Ishikawa (cell line): ENCODE data around the gene SYNM.

Experiments used
- CEBPB ChIP-seq: IDR thresholded peaks from 2 replicates; pipeline ENCODE4 v1.6.1; 2012
- CREB1 ChIP-seq: IDR thresholded peaks from 2 replicates; pipeline ENCODE4 v1.6.1; 2012; ENCODE audit warnings: low read depth
- EGR1 ChIP-seq: IDR thresholded peaks from 2 replicates; pipeline ENCODE4 v1.6.1; 2012
- EP300 ChIP-seq: IDR thresholded peaks from 2 replicates; pipeline ENCODE4 v1.6.1; 2012; ENCODE audit warnings: borderline replicate concordance
- FOXM1 ChIP-seq: IDR thresholded peaks from 2 replicates; pipeline ENCODE4 v1.6.1; 2012; ENCODE audit warnings: low read depth, borderline replicate concordance
- NFIC ChIP-seq: IDR thresholded peaks from 2 replicates; pipeline ENCODE4 v1.6.1; 2012
- RAD21 ChIP-seq: IDR thresholded peaks from 2 replicates; pipeline ENCODE4 v1.6.1; 2012; ENCODE audit warnings: low read depth
- TAF1 ChIP-seq: IDR thresholded peaks from 2 replicates; pipeline ENCODE4 v1.6.1; 2012; ENCODE audit warnings: low read depth, mild to moderate bottlenecking
- TCF12 ChIP-seq: IDR thresholded peaks from 2 replicates; pipeline ENCODE4 v1.6.1; 2012; ENCODE audit warnings: low read depth
- TEAD4 ChIP-seq: IDR thresholded peaks from 2 replicates; pipeline ENCODE4 v1.6.1; 2012
- YY1 ChIP-seq: IDR thresholded peaks from 2 replicates; pipeline ENCODE4 v1.6.1; 2012; ENCODE audit warnings: low read depth
- ZBTB7A ChIP-seq: IDR thresholded peaks from 2 replicates; pipeline ENCODE4 v1.6.1; 2012; ENCODE audit warnings: low read depth
- TF ChIP-seq, protein P1 (sequence below): IDR thresholded peaks from 2 replicates; pipeline ENCODE4 v1.6.1; 2012
- TF ChIP-seq, protein P2 (sequence below): IDR thresholded peaks from 2 replicates; pipeline ENCODE4 v1.6.1; 2012; ENCODE audit warnings: low read depth, mild to moderate bottlenecking
- TF ChIP-seq, protein P3 (sequence below): IDR thresholded peaks from 2 replicates; pipeline ENCODE4 v1.6.1; 2012

SYNM gene

DNA sequence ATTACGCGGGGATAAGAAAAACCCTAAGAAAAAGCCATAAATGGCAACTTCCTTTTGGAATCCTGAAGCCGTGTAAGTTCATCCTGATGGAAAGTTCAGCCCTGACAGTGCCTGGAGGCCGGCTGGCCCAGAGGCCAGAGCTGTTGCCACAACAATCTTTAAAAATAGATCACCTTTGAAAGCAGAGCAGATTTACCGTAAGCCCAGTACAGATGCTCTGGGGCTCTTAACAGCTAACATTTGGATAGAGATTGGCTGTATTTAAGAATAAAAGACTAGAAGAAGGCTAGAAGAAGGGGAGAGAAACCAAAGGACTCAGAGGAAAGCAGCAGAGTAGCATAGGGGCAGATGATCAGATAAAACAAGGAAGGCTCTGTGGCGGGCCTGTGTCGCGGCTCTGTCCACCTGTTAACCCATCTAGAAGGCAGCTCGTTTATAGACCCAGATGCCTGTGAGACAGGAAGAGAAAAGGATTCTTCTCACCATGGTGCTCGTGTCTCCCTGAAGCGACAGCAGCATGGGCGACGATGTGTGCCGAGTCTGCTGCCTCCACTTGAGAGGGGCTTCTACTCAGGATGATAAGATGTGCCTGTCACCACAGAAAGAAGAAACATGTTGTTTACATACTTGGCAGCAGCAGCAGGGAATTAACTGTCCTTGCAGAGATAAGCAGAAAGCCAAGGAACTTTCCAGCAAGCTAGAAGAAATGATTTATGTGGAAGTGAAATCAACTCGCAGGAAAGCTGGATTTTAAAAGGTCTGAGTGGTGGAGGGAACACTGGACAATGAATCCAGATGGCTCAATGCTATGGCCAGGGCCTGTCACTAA lies 69.9 kb downstream of the SYNM start:
- TF ChIP-seq EP300 = no peak
- TF ChIP-seq RAD21 = no peak
- no peak for TF ChIP-seq ZBTB7A
- TF ChIP-seq, protein P1, sequence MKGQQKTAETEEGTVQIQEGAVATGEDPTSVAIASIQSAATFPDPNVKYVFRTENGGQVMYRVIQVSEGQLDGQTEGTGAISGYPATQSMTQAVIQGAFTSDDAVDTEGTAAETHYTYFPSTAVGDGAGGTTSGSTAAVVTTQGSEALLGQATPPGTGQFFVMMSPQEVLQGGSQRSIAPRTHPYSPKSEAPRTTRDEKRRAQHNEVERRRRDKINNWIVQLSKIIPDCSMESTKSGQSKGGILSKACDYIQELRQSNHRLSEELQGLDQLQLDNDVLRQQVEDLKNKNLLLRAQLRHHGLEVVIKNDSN = no peak
- no peak for TF ChIP-seq CREB1
- TF ChIP-seq CEBPB = no peak
- TF ChIP-seq EGR1 = no peak
- TF ChIP-seq, protein P2, sequence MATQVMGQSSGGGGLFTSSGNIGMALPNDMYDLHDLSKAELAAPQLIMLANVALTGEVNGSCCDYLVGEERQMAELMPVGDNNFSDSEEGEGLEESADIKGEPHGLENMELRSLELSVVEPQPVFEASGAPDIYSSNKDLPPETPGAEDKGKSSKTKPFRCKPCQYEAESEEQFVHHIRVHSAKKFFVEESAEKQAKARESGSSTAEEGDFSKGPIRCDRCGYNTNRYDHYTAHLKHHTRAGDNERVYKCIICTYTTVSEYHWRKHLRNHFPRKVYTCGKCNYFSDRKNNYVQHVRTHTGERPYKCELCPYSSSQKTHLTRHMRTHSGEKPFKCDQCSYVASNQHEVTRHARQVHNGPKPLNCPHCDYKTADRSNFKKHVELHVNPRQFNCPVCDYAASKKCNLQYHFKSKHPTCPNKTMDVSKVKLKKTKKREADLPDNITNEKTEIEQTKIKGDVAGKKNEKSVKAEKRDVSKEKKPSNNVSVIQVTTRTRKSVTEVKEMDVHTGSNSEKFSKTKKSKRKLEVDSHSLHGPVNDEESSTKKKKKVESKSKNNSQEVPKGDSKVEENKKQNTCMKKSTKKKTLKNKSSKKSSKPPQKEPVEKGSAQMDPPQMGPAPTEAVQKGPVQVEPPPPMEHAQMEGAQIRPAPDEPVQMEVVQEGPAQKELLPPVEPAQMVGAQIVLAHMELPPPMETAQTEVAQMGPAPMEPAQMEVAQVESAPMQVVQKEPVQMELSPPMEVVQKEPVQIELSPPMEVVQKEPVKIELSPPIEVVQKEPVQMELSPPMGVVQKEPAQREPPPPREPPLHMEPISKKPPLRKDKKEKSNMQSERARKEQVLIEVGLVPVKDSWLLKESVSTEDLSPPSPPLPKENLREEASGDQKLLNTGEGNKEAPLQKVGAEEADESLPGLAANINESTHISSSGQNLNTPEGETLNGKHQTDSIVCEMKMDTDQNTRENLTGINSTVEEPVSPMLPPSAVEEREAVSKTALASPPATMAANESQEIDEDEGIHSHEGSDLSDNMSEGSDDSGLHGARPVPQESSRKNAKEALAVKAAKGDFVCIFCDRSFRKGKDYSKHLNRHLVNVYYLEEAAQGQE = no peak
- no peak for TF ChIP-seq YY1

DNA sequence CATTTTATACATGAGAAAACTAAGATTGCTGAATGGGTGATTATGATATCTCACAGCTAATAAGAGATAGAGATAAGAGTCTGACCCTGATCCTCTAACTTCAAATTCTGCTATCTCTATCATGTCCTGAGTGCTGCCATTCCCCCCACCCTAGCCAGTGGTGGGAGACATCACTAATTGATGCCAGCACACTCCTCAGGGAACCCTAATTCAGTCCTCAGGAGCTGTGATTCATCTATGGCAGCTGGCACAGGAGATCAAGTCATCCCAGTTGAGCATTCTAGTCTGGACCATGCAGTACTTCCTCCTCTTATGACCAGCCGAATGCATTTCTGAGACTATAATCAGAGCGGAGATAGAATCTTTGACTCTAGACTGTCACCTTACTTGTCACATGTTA lies 71.9 kb downstream of the SYNM start:
- TF ChIP-seq, protein P2 = no peak
- TF ChIP-seq FOXM1 (no peak), RAD21 (no peak), CEBPB (no peak), EGR1 (no peak), TCF12 (no peak), CREB1 (no peak), ZBTB7A (no peak), NFIC (no peak), EP300 (no peak), TEAD4 (no peak)
- TF ChIP-seq, protein P1 = no peak
- TF ChIP-seq, protein P3, sequence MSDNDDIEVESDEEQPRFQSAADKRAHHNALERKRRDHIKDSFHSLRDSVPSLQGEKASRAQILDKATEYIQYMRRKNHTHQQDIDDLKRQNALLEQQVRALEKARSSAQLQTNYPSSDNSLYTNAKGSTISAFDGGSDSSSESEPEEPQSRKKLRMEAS = no peak

DNA sequence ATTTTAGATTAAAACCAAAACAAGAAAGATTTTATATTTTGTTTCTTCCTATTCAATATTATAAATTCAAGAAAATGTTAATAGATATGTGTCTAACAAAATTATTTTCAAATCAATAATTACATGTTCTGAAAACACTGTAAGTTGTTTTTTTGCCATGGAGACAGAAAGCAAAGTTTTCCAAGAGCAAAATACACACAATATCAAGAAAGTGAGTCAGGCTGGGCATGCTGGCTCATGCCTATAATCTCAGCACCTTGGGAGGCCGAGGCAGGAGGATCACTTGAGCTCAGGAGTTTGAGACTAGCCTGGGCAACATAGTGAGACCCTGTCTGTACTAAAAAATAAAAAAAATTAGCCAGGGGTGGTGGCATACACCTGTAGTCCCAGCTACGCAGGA lies 72.8 kb downstream of the SYNM start:
- no peak for TF ChIP-seq FOXM1
- no peak for TF ChIP-seq ZBTB7A
- TF ChIP-seq YY1 = no peak
- no peak for TF ChIP-seq EGR1
- TF ChIP-seq TEAD4 = no peak
- TF ChIP-seq EP300 = no peak
- TF ChIP-seq, protein P1 = no peak
- TF ChIP-seq TCF12 = no peak
- no peak for TF ChIP-seq CREB1
- TF ChIP-seq, protein P2 = no peak
- TF ChIP-seq CEBPB = no peak
- no peak for TF ChIP-seq RAD21
- TF ChIP-seq TAF1 = no peak
- TF ChIP-seq NFIC = no peak

DNA sequence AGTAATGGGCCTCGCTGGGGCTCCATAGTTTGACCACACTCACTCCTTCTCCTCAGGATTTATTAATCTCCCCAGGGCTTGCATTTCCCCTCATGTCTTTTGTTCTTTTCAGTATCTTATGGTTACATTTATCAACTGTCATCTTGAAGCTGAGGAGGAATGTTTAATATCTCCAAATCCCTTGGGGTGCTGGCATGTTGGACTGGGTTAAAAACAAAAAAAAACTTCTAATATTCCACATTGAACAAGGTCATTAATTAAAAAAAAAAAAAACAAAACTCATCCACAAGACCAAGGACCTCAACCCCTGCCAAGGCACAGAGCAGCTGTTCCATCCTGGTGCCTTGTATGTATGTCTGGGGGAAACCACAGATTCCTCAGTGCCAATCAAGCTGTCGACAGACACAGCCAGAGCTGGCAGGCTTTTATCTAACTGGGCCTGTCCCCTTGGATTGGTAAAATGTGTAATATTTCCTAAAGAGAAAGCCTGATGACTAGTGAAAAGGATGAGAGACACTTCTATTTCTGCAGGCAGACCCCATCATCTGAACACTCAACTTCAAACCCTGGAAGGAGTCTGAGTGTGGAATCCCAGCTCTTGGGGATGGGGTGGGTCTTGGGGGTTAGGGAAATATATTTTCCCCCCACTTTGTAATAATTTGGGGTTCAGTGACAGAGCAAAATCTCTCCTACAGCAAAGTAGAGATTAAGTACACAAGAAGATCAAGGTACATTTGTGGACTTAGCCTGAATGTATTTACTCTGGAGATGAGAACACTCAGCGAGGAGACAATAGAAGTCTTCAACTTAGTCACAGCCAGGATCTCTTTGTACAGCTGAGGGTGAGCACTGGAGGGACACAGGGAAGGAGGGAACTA lies 75.4 kb downstream of the SYNM start:
- TF ChIP-seq, protein P3 = no peak
- TF ChIP-seq FOXM1 (no peak), NFIC (no peak), CEBPB (no peak), TCF12 (no peak), CREB1 (no peak), ZBTB7A (no peak), TAF1 (no peak), EGR1 (no peak), RAD21 (no peak), EP300 (no peak)
- TF ChIP-seq, protein P2 = no peak
- TF ChIP-seq, protein P1 = no peak
